Left lung (tissue), 10 donors: ENCODE results near the gene ZFYVE26. TPM values are rescaled to one million over a fixed set of nuclear protein-coding genes. Genes with fewer than 3 reads are reported as not detected.
"Not testable (repeated sequence)": the region's sequence is repeated elsewhere in the genome, so short reads cannot be mapped to it uniquely, and the experiment has no call there.

Experiments
- ATAC-seq: fragments of 200-7000 bp; cut with Tn5 transposase; one replicate; pipeline ENCODE4 v1.9.1; 2020; ENCODE audit warnings: moderate library complexity
- DNase-seq, 4 donors: peaks; one replicate each; pipeline ENCODE4 v3.0.0-alpha.2; 2013 to 2020
- H3K27ac ChIP-seq, 2 donors: fragments of 200-600 bp; sonication (generic) in 1 of 2; one replicate each; pipeline versions ENCODE4 v1.5.0 to v1.8.0; 2020 to 2021
- H3K27me3 ChIP-seq, 2 donors: fragments of 200-600 bp; sonication (generic) in 1 of 2; one replicate each; pipeline versions ENCODE4 v1.5.0 to v1.8.0; 2020 to 2021
- H3K36me3 ChIP-seq, 2 donors: fragments of 200-600 bp; sonication (generic) in 1 of 2; one replicate each; pipeline versions ENCODE4 v1.5.0 to v1.8.0; 2020 to 2021
- H3K4me1 ChIP-seq, 2 donors: fragments of 200-600 bp; one replicate each; pipeline ENCODE4 v1.8.0; 2021
- H3K4me3 ChIP-seq, 2 donors: fragments of 200-600 bp; sonication (generic) in 1 of 2; one replicate each; pipeline versions ENCODE4 v1.5.0 to v1.8.0; 2020 to 2021; ENCODE audit warnings: mild to moderate bottlenecking in 1 of 2
- H3K9me3 ChIP-seq, 2 donors: fragments of 200-600 bp; sonication (generic) in 1 of 2; one replicate each; pipeline versions ENCODE4 v1.5.0 to v1.8.0; 2020 to 2021
- CTCF ChIP-seq, 2 donors: fragments of 200-600 bp; sonication (generic) in 1 of 2; IDR thresholded peaks; one replicate each; pipeline versions ENCODE4 v1.5.0 to v1.8.0; 2021; ENCODE audit warnings: antibody characterized with exemption in 2 of 2
- intact Hi-C, 2 donors: fragments of 100-400 bp; cut with DNase I; formaldehyde crosslinking; loops; one replicate each; pipeline versions ENCODE4 v1.11.2 to v1.14.2; 2022
- polyA plus RNA-seq, 6 donors: library from polyadenylated mRNA; unstranded; fragments of 120-200 nt; gene quantifications; one replicate each; pipeline ENCODE4 v1.2.1, GENCODE V29; 2013; ENCODE audit not compliant: insufficient read length in 6 of 6
- total RNA-seq, 2 donors: library from RNA; stranded (reverse); fragmentation: NEBNext Ultra II Directional; extraction: Animal tissue kit (Norgen Biotek cat#: 25700); gene quantifications; one replicate each; pipeline ENCODE4 v1.2.1, GENCODE V29; 2021
- donor health status: DM: no; HTN: yes; CAD: no.
- donor health status: DM: no; HTN: no; CAD: no.

ZFYVE26 gene
- total and polyA plus RNA-seq, 8 donors = 15.9 to 47.8 (median 17.7) TPM

DNA sequence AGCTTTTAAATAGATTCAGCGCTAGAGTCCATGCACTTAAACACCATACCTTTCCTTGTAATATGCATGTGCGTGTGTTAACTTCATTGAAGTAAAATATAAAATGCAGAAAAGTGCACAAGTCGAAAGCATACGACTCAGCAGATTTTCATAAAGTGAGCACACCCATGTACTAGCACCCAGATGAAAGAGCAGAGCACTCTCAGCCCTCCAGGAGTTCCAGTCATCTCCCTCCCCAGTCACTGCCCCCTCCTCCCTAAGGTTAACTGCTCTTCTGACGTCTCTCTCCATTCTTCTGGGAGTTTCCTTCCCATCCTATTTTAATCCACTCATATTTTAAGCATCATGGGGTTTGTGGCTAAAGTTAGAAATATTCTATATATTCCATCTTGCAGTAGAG, 94.5 kb downstream of the ZFYVE26 start:
- intact Hi-C loops = no loop called here
- no peak overlapping the region for H3K4me3 ChIP-seq

DNA sequence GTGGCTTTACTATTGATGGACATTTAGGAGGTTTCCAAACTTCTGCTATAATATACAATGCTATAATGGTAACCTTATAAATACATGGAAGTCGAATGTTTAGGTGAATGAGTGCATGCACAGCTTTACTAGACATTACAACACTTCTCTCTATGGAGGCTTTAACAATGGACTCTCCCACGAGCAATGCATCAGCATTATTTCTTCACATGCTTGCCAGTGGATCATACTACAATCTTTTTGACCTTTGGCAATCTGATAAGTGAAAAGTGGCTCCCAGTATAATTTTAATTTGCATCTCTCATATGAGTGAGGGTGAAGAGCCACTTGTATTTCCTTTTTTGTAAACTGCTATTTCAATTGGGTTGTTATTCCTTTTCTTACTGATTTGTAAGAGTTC, 96.5 kb downstream of the ZFYVE26 start:
- intact Hi-C loops = no loop called here
- no peak overlapping the region for H3K4me3 ChIP-seq
- H3K36me3 ChIP-seq = no peaks in the 10 kb centered on the region
- TF ChIP-seq CTCF (IDR thresholded peaks at IDR 0.05) = no peak
- no peaks in the 10 kb centered on the region for H3K4me1 ChIP-seq
- ATAC-seq (peak; percentile 36), DNase-seq (no peak)
- H3K9me3 ChIP-seq = no peaks in the 10 kb centered on the region
- H3K27me3 ChIP-seq = peaks cover 0 to 27% of the 10 kb centered on the region in 2 donors
- no peak overlapping the region for H3K27ac ChIP-seq

More for the DNA sequence above, 94.5 kb downstream of the ZFYVE26 start:
- Histone ChIP-seq H3K4me1 (no peaks in the 10 kb centered on the region), H3K27ac (no peak overlapping the region), H3K36me3 (no peaks in the 10 kb centered on the region), H3K27me3 (peaks cover 0 to 27% of the 10 kb centered on the region in 2 donors), H3K9me3 (no peaks in the 10 kb centered on the region)
- ATAC-seq = no peak
- DNase-seq = no peak
- no peak for TF ChIP-seq CTCF (IDR thresholded peaks at IDR 0.05)

DNA sequence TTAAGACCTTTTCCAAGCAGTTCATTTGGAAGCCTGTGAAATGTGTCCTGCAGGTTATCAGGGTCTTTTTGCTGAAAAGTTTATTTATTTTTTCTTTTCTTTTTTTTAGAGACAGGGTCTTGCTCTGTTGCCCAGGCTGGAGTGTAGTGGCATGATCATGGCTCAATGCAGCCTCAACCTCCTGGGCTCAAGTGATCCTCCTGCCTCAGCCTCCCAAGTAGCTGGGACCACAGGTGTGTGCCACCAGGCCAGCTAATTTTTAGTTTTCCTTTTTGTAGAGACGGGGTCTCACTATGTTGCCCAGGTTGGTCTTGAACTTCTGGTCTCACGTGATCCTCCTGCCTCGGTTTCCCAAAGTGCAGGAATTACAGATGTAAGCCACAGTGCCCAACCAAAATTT, 97.0 kb downstream of the ZFYVE26 start:
- H3K4me1 ChIP-seq, intact Hi-C loops, ATAC-seq: not testable (repeated sequence)

GRCh38 chr14:67718265-67718664, 98.1 kb downstream of the ZFYVE26 start:
- intact Hi-C loops = no loop called here
- Histone ChIP-seq H3K27me3 (peaks cover 0 to 14% of the 10 kb centered on the region in 2 donors), H3K27ac (no peak overlapping the region), H3K36me3 (no peaks in the 10 kb centered on the region), H3K9me3 (no peaks in the 10 kb centered on the region), H3K4me3 (no peak overlapping the region), H3K4me1 (no peaks in the 10 kb centered on the region)
- ATAC-seq (no peak), DNase-seq (no peak)
- TF ChIP-seq CTCF (IDR thresholded peaks at IDR 0.05) = no peak

More for the DNA sequence above, 97.0 kb downstream of the ZFYVE26 start:
- not testable (repeated sequence) for H3K36me3 ChIP-seq, H3K9me3 ChIP-seq, DNase-seq, H3K27ac ChIP-seq, H3K4me3 ChIP-seq
- peaks cover 0 to 25% of the 10 kb centered on the region in 2 donors for H3K27me3 ChIP-seq

GRCh38 chr14:67717048-67717447, 99.3 kb downstream of the ZFYVE26 start:
- ATAC-seq (no peak), DNase-seq (no peak)
- no peak for TF ChIP-seq CTCF (IDR thresholded peaks at IDR 0.05)
- intact Hi-C loops = no loop called here
- no peak overlapping the region for H3K27ac ChIP-seq
- H3K27me3 ChIP-seq = peaks cover 0 to 3% of the 10 kb centered on the region in 2 donors
- no peaks in the 10 kb centered on the region for H3K4me1 ChIP-seq
- no peak overlapping the region for H3K4me3 ChIP-seq
- no peaks in the 10 kb centered on the region for H3K9me3 ChIP-seq
- no peaks in the 10 kb centered on the region for H3K36me3 ChIP-seq

DNA sequence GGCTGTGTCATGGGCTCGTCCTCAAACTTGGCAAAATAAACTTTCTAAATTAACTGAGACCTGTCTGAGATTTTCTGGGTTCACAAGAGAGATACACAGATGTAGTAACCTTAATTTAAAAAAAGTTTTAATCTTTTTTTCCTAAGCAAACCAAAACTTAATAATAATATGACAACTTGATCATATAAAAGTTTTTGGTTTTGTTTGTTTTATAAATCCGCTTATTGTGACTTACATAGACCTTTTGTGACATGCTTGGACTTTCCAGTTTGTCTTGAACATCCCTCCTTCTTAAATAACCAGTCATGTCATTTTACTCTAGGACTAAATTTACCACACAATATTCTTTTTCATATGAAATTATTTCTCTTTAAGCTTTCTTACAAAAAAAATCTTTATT, 106.2 kb downstream of the ZFYVE26 start:
- no peak for DNase-seq
- Histone ChIP-seq H3K27me3 (no peaks in the 10 kb centered on the region), H3K4me1 (no peaks in the 10 kb centered on the region), H3K36me3 (no peaks in the 10 kb centered on the region), H3K27ac (no peak overlapping the region), H3K9me3 (peaks cover 0 to 22% of the 10 kb centered on the region in 2 donors), H3K4me3 (no peak overlapping the region)
- intact Hi-C loops = no loop called here
- no peak for ATAC-seq
- no peak for TF ChIP-seq CTCF (IDR thresholded peaks at IDR 0.05)

DNA sequence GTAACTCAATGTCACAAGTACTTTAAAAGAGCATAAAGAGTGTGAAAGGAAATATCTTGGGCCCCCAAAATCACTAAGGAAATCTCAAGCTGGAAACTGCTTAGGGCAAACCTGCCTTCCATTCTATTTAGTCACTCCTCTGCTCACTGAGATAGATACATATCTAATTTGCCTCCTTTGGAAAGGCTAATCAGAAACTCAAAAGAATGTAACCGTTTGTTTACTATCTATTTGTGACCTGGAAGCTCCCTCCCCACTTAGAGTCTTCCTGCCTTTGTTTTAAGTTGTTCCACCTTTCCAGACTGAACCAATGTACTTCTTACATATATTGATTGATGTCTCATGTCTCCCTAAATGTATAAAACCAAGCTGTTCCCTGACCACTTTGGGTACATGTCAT, 106.6 kb downstream of the ZFYVE26 start:
- H3K4me3 ChIP-seq, ATAC-seq, intact Hi-C loops, H3K27me3 ChIP-seq, H3K4me1 ChIP-seq, H3K36me3 ChIP-seq, H3K27ac ChIP-seq, DNase-seq: not testable (repeated sequence)
- peaks cover 0 to 22% of the 10 kb centered on the region in 2 donors for H3K9me3 ChIP-seq

DNA sequence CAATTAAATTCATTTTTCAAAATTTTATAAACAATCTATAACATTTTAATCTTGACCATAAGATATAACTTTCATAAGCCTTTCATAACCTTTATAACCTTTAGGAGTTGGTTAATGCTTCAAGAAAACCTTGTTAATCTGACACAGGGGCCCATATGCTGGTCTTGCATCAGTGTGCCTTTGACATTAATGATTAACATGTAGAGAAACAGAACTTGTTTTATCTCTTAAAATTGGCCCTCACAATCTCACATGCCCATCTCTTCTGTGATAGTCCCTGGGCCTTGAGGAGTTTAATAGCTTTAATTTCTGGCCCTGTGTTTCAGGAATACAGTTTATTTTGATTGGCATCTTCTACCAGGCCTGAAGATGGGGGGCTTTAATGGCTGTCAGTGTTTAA, 107.0 kb downstream of the ZFYVE26 start:
- H3K9me3 ChIP-seq = peaks cover 0 to 22% of the 10 kb centered on the region in 2 donors
- H3K27ac ChIP-seq, intact Hi-C loops, ATAC-seq, DNase-seq, H3K36me3 ChIP-seq, H3K4me1 ChIP-seq, H3K27me3 ChIP-seq, H3K4me3 ChIP-seq: not testable (repeated sequence)
